ENCODE results near the gene GPBAR1. TPM values are rescaled to one million over a fixed set of nuclear protein-coding genes. Genes with fewer than 3 reads are reported as not detected.

Gene GPBAR1
- total and polyA plus RNA-seq, 7 experiments from 2014 or later: 0.15 to 12.9 (median 1.8) TPM

GRCh38 chr2:218293715-218294429, 33.1 kb downstream of the GPBAR1 start:
- intact Hi-C loops (cut with micrococcal nuclease): loop anchor here (2.0 to 5.0 kb wide), 4 partner anchors 73 to 418 kb away; partner anchors contain the start of genes BCS1L (in 1 of the 2), TTLL4 (in 1 of the 2) and ZNF142 (in 1 of the 2)
- ChIA-PET CTCF (interaction anchor here (9.0 to 12.4 kb wide), 2 partner anchors 20 to 63 kb away, joined by 67 to 188 read pairs; partner anchors contain the start of genes AAMP, CATIP and PNKD), POLR2A (interaction anchor here (0.6 to 5.4 kb wide), 7 partner anchors 8 to 102 kb away, joined by 3 to 43 read pairs (median 8); partner anchors contain the start of genes AAMP, CATIP and PNKD)
- Histone ChIP-seq H3K27ac (ENCODE audit: low read depth, low read length) (no peak overlapping the region), H3K4me1 (ENCODE audit: control insufficient read depth in 2 of 2, insufficient read depth in 2 of 2, low read length in 2 of 2) (peaks cover 30 to 34% of the 10 kb centered on the region in 2 donors), H3K27me3 (ENCODE audit: control insufficient read depth in 2 of 2, insufficient read depth in 2 of 2, low read length in 2 of 2) (no peaks in the 10 kb centered on the region), H3K4me3 (ENCODE audit: low read length) (no peak overlapping the region), H3K9me3 (ENCODE audit: control insufficient read depth in 2 of 3, low read length in 3 of 3) (no peaks in the 10 kb centered on the region), H3K36me3 (ENCODE audit: control insufficient read depth in 2 of 3, insufficient read depth in 3 of 3, low read length in 3 of 3) (peaks cover 0 to 4% (median 0%) of the 10 kb centered on the region in 3 experiments)
- Mint-ChIP-seq H3K9me3 (no peaks in the 10 kb centered on the region), H3K4me3 (peak overlapping the region in 2 of 10 donors; percentile 42 to 59), H3K36me3 (peaks cover 0 to 8% (median 0%) of the 10 kb centered on the region in 5 donors), H3K27me3 (peaks cover 0 to 2% (median 0%) of the 10 kb centered on the region in 5 donors), H3K27ac (peak overlapping the region in 4 of 9 donors; percentile 36 to 45 (median 42)), H3K4me1 (peaks cover 19 to 50% (median 40%) of the 10 kb centered on the region in 7 donors)
- ATAC-seq (no peak), DNase-seq (no peak)

DNA sequence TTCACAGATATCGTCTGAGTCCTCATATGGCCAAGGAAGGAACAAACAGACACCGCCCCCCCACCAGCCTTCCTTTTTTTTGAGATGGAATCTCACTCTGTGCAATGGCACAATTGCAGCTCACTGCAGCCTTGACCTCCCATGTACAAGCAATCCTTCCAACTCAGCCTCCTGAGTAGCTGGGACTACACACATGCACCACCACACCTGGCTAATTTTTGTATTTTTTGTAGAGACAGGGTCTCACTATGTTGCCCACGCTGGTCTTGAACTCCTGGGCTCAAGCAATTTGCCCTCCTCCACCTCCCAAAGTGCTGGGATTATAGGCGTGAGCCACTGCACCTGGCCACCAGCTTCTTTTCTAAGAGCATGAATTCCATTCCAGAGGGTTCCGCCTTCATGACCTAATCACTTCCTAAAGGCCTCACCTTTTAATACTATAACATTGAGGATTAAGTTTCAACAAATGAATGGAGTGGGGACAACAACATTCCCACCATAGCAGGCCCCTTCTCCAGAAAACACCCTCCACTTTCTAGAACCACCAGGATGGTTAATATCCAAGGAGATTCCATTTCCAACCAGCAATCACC, 33.7 kb downstream of the GPBAR1 start:
- intact Hi-C loops (cut with micrococcal nuclease): loop anchor here in 1 of 2 donors (5.0 kb wide), 1 partner anchor 418 kb away; the partner anchor contains the start of gene TTLL4

GRCh38 chr2:218295029-218295428, 34.2 kb downstream of the GPBAR1 start:
- POLR2A ChIA-PET: interaction anchor here (1.0 to 5.4 kb wide), 6 partner anchors 10 to 101 kb away, joined by 3 to 43 read pairs (median 12); partner anchors contain the start of genes AAMP and PNKD
- CTCF ChIA-PET: interaction anchor here (9.0 to 12.4 kb wide), 2 partner anchors 21 to 62 kb away, joined by 67 to 188 read pairs; partner anchors contain the start of genes AAMP, CATIP and PNKD
- no peaks in the 10 kb centered on the region for H3K27me3 ChIP-seq (ENCODE audit: control insufficient read depth in 2 of 2, insufficient read depth in 2 of 2, low read length in 2 of 2)
- H3K27ac Mint-ChIP-seq: peak overlapping the region in 1 of 9 donors; percentile 25
- H3K9me3 ChIP-seq (ENCODE audit: control insufficient read depth in 2 of 3, low read length in 3 of 3): no peaks in the 10 kb centered on the region
- H3K27me3 Mint-ChIP-seq: peaks cover 0 to 2% (median 0%) of the 10 kb centered on the region in 5 donors
- ATAC-seq (no peak), DNase-seq (no peak)
- H3K4me3 ChIP-seq (ENCODE audit: low read length): no peak overlapping the region
- H3K4me1 ChIP-seq (ENCODE audit: control insufficient read depth in 2 of 2, insufficient read depth in 2 of 2, low read length in 2 of 2): peaks cover 20 to 22% of the 10 kb centered on the region in 2 donors
- H3K4me1 Mint-ChIP-seq: peaks cover 11 to 40% (median 30%) of the 10 kb centered on the region in 7 donors
- peaks cover 0 to 4% (median 0%) of the 10 kb centered on the region in 3 experiments for H3K36me3 ChIP-seq (ENCODE audit: control insufficient read depth in 2 of 3, insufficient read depth in 3 of 3, low read length in 3 of 3)
- H3K27ac ChIP-seq (ENCODE audit: low read depth, low read length): no peak overlapping the region
- intact Hi-C loops (cut with micrococcal nuclease): no loop called here
- no peaks in the 10 kb centered on the region for H3K9me3 Mint-ChIP-seq
- no peak overlapping the region for H3K4me3 Mint-ChIP-seq
- peaks cover 0 to 2% (median 0%) of the 10 kb centered on the region in 5 donors for H3K36me3 Mint-ChIP-seq

More for the DNA sequence above, 33.7 kb downstream of the GPBAR1 start:
- no peak for DNase-seq
- Histone ChIP-seq H3K27ac (ENCODE audit: low read depth, low read length) (no peak overlapping the region), H3K4me3 (ENCODE audit: low read length) (no peak overlapping the region), H3K4me1 (ENCODE audit: control insufficient read depth in 2 of 2, insufficient read depth in 2 of 2, low read length in 2 of 2) (peaks cover 25 to 27% of the 10 kb centered on the region in 2 donors), H3K27me3 (ENCODE audit: control insufficient read depth in 2 of 2, insufficient read depth in 2 of 2, low read length in 2 of 2) (no peaks in the 10 kb centered on the region), H3K36me3 (ENCODE audit: control insufficient read depth in 2 of 3, insufficient read depth in 3 of 3, low read length in 3 of 3) (peaks cover 0 to 4% (median 0%) of the 10 kb centered on the region in 3 experiments), H3K9me3 (ENCODE audit: control insufficient read depth in 2 of 3, low read length in 3 of 3) (no peaks in the 10 kb centered on the region)
- ChIA-PET CTCF (interaction anchor here (9.0 to 12.4 kb wide), 2 partner anchors 20 to 62 kb away, joined by 67 to 188 read pairs; partner anchors contain the start of genes AAMP, CATIP and PNKD), POLR2A (interaction anchor here (1.0 to 5.4 kb wide), 4 partner anchors 9 to 102 kb away, joined by 3 to 43 read pairs (median 14); partner anchors contain the start of genes AAMP and PNKD)
- Mint-ChIP-seq H3K36me3 (peaks cover 0 to 6% (median 0%) of the 10 kb centered on the region in 5 donors), H3K9me3 (no peaks in the 10 kb centered on the region), H3K4me3 (peak overlapping the region in 1 of 10 donors; percentile 32), H3K27ac (peak overlapping the region in 5 of 9 donors; percentile 14 to 49 (median 36)), H3K4me1 (peaks cover 15 to 45% (median 35%) of the 10 kb centered on the region in 7 donors), H3K27me3 (peaks cover 0 to 2% (median 0%) of the 10 kb centered on the region in 5 donors)
- no peak for ATAC-seq

DNA sequence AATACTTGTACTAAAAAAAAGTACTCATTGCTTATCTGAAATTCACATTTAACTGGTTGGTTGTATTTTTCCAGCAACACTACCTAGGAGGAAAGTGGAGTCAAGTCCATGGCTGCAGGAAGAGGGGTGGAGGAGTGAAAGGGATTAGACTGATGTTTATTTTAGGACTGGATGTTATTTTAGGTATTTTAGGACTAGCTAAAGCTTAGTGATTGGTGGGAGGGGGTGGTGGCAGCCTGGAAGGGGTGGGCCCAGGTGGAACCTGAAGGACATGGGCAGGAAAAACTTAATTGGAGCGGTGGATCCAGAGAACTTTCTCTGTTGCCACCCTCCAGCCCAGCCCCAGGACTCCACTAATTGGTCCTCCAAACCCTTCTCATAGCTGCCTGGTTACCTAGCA, 35.4 kb downstream of the GPBAR1 start:
- H3K36me3 ChIP-seq (ENCODE audit: control insufficient read depth in 2 of 3, insufficient read depth in 3 of 3, low read length in 3 of 3): peaks cover 0 to 4% (median 0%) of the 10 kb centered on the region in 3 experiments
- CTCF ChIA-PET: interaction anchor here (1.7 to 12.4 kb wide), 3 partner anchors 22 to 60 kb away, joined by 4 to 188 read pairs (median 67); partner anchors contain the start of genes AAMP, CATIP and PNKD
- intact Hi-C loops (cut with micrococcal nuclease): no loop called here
- Mint-ChIP-seq H3K36me3 (no peaks in the 10 kb centered on the region), H3K9me3 (no peaks in the 10 kb centered on the region), H3K4me1 (peaks cover under 1 to 30% (median 22%) of the 10 kb centered on the region in 7 donors), H3K27me3 (peaks cover 0 to 2% (median 0%) of the 10 kb centered on the region in 5 donors), H3K27ac (no peak overlapping the region), H3K4me3 (no peak overlapping the region)
- ATAC-seq (no peak), DNase-seq (no peak)
- POLR2A ChIA-PET: interaction anchor here (1.5 to 5.4 kb wide), 6 partner anchors 11 to 100 kb away, joined by 6 to 43 read pairs (median 12); partner anchors contain the start of genes AAMP and PNKD
- no peaks in the 10 kb centered on the region for H3K9me3 ChIP-seq (ENCODE audit: control insufficient read depth in 2 of 3, low read length in 3 of 3)
- no peaks in the 10 kb centered on the region for H3K27me3 ChIP-seq (ENCODE audit: control insufficient read depth in 2 of 2, insufficient read depth in 2 of 2, low read length in 2 of 2)
- no peak overlapping the region for H3K4me3 ChIP-seq (ENCODE audit: low read length)
- H3K4me1 ChIP-seq (ENCODE audit: control insufficient read depth in 2 of 2, insufficient read depth in 2 of 2, low read length in 2 of 2): peaks cover 9 to 15% of the 10 kb centered on the region in 2 donors
- no peak overlapping the region for H3K27ac ChIP-seq (ENCODE audit: low read depth, low read length)

- peaks cover 7 to 15% of the 10 kb centered on the region in 2 donors for H3K4me1 ChIP-seq (ENCODE audit: control insufficient read depth in 2 of 2, insufficient read depth in 2 of 2, low read length in 2 of 2)
- H3K27me3 ChIP-seq (ENCODE audit: control insufficient read depth in 2 of 2, insufficient read depth in 2 of 2, low read length in 2 of 2): no peaks in the 10 kb centered on the region
- H3K4me3 Mint-ChIP-seq: no peak overlapping the region
- H3K27ac ChIP-seq (ENCODE audit: low read depth, low read length): no peak overlapping the region
- CTCF ChIA-PET: interaction anchor here (1.7 to 12.4 kb wide), 3 partner anchors 23 to 60 kb away, joined by 4 to 188 read pairs (median 67); partner anchors contain the start of genes AAMP, CATIP and PNKD
- no peak overlapping the region for H3K27ac Mint-ChIP-seq
- no peaks in the 10 kb centered on the region for H3K9me3 Mint-ChIP-seq
- H3K27me3 Mint-ChIP-seq: peaks cover 0 to 2% (median 0%) of the 10 kb centered on the region in 5 donors
- H3K4me3 ChIP-seq (ENCODE audit: low read length): no peak overlapping the region
- H3K4me1 Mint-ChIP-seq: peaks cover 5 to 30% (median 26%) of the 10 kb centered on the region in 7 donors
- ATAC-seq: no peak
- H3K9me3 ChIP-seq (ENCODE audit: control insufficient read depth in 2 of 3, low read length in 3 of 3): no peaks in the 10 kb centered on the region
- no peak for DNase-seq
- intact Hi-C loops (cut with micrococcal nuclease): no loop called here
- POLR2A ChIA-PET: interaction anchor here (1.5 to 5.4 kb wide), 6 partner anchors 11 to 100 kb away, joined by 6 to 43 read pairs (median 12); partner anchors contain the start of genes AAMP and PNKD
- H3K36me3 ChIP-seq (ENCODE audit: control insufficient read depth in 2 of 3, insufficient read depth in 3 of 3, low read length in 3 of 3): peaks cover 0 to 4% (median 0%) of the 10 kb centered on the region in 3 experiments
- no peaks in the 10 kb centered on the region for H3K36me3 Mint-ChIP-seq
These were observed 36.0 kb downstream of the GPBAR1 start for GRCh38 chr2:218296847-218297246.
